ENCODE data around the gene EML1.

Gene EML1

DNA sequence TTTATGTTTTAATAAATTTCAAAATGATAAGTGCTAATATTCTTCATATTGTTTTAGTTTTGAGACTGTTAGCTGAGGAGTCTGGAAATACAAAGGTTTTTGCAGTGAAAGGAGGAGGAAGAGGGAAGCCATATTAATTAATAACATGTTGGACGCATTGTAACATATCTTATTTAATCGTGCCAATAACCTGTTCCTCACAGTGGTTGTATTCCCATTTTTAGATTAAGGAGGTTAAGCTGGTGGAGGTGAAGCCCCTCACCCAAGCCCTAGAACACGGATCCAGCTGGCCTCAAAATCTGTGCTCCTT, 92.4 kb downstream of the EML1 start:
- no peak overlapping the region for H3K4me3 ChIP-seq (ENCODE audit: low read depth, low read length)
- no peak for DNase-seq (ENCODE audit: low read depth)
- TF ChIP-seq, protein P1, sequence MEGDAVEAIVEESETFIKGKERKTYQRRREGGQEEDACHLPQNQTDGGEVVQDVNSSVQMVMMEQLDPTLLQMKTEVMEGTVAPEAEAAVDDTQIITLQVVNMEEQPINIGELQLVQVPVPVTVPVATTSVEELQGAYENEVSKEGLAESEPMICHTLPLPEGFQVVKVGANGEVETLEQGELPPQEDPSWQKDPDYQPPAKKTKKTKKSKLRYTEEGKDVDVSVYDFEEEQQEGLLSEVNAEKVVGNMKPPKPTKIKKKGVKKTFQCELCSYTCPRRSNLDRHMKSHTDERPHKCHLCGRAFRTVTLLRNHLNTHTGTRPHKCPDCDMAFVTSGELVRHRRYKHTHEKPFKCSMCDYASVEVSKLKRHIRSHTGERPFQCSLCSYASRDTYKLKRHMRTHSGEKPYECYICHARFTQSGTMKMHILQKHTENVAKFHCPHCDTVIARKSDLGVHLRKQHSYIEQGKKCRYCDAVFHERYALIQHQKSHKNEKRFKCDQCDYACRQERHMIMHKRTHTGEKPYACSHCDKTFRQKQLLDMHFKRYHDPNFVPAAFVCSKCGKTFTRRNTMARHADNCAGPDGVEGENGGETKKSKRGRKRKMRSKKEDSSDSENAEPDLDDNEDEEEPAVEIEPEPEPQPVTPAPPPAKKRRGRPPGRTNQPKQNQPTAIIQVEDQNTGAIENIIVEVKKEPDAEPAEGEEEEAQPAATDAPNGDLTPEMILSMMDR (conservative IDR thresholded peaks at IDR 0.05; ENCODE audit: low read depth, low read length), result no peak

DNA sequence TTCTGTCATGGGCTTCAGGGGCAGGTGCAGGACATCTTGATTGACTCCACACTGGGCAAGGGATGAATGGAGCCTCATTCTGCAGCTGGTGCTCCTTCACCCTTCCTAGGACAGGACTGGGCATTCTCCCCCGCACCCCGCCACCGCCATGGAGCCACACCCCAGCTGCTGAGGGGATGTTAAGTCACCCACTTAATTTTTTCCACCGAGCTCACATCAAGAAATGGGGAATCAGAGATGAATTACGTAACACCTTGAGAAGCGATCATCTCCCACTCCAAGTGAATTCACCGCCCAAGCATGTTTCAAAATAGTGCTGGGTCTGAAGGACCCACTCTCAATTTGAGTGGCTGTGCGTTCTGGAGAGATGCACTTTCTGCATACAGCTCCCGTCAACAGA, 94.2 kb downstream of the EML1 start:
- DNase-seq (ENCODE audit: low read depth), result no peak

DNA sequence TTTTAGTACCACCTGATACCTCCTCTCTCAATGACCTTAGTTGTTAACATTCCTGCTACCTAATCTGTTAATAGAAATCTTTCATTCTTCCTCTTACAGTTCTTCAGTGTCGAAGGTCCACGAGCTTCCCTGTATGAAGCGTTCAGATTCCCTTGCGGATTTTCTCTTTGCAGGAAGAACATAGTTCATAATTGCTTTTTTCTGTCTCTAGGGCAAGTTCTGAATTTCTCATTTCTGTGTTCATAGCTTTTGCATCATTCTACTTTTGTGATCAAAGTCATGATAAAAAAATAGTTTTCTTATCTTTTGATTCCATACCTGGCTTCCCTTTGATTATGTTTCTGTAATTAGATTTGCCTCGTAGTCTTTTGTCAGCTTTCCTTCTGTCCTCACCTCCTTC, 94.9 kb downstream of the EML1 start:
- no peak for DNase-seq (ENCODE audit: low read depth)
- TF ChIP-seq, protein P1 (conservative IDR thresholded peaks at IDR 0.05; ENCODE audit: low read depth, low read length), result no peak
- no peak overlapping the region for H3K4me3 ChIP-seq (ENCODE audit: low read depth, low read length)

More for the DNA sequence above, 94.2 kb downstream of the EML1 start:
- no peak overlapping the region for H3K4me3 ChIP-seq (ENCODE audit: low read depth, low read length)
- TF ChIP-seq, protein P1 (conservative IDR thresholded peaks at IDR 0.05; ENCODE audit: low read depth, low read length), result no peak

DNA sequence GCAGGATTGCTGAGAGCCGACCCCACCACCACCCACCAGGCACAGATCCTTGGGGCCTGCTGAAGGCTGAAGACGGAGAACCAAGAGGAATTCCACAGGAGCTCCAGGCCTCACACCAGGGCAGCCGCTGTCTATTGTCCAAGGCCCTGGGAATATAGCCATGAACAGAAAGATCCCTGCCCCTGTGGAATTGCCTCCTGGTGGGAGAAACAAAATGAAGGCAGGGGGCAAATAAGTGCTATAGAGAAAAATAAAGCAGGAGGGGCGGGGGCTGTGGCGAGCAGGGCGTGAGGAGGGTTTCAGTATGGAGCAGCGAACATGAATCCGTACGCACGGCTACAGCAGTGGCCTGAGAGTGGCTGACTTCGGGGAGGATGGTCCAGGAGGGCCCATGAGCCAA, 96.1 kb downstream of the EML1 start:
- DNase-seq (ENCODE audit: low read depth), result no peak
- TF ChIP-seq, protein P1 (conservative IDR thresholded peaks at IDR 0.05; ENCODE audit: low read depth, low read length), result no peak
- no peak overlapping the region for H3K4me3 ChIP-seq (ENCODE audit: low read depth, low read length)

DNA sequence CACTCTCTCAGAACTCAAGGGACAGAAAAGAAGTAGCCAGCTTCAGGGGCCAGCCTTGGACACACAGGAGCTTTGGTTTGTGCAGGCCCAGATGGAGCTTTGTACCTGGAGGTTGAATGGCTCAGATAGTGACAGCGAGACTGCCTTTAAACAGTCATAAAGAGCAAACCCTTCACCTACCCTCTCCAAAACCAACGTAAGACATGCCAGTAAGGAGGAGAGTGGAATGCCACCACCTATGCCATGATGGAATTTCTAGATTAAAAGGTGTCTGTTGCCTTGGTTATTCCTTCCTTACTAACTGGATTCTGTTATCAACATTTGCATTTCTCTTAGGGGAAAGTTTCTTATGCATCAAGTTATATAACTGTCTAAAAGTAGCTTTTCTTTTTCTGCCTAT, 98.1 kb downstream of the EML1 start:
- no peak for DNase-seq (ENCODE audit: low read depth)
- H3K4me3 ChIP-seq (ENCODE audit: low read depth, low read length), result no peak overlapping the region
- TF ChIP-seq, protein P1 (conservative IDR thresholded peaks at IDR 0.05; ENCODE audit: low read depth, low read length), result no peak

DNA sequence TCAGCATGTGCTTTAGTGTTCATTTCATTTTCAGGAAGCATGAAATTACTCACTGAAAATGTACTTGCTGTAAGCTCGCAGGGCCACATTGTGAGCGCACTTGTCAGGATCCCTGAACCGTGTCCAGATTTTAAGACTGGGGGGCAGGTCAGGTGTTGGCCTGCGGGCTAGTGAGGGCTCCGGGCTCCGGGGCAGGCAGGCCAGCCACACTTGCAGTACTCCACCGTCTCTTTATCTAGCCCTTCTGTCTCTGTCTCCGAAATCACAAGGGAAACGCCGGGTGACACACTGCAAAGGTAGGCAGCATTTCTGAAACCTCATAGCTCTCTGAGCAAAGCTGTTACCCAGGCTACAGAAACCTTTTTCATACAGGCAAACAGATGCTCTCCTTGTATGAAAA, 98.7 kb downstream of the EML1 start:
- no peak overlapping the region for H3K4me3 ChIP-seq (ENCODE audit: low read depth, low read length)
- TF ChIP-seq, protein P1 (conservative IDR thresholded peaks at IDR 0.05; ENCODE audit: low read depth, low read length), result no peak
- DNase-seq (ENCODE audit: low read depth), result no peak

DNA sequence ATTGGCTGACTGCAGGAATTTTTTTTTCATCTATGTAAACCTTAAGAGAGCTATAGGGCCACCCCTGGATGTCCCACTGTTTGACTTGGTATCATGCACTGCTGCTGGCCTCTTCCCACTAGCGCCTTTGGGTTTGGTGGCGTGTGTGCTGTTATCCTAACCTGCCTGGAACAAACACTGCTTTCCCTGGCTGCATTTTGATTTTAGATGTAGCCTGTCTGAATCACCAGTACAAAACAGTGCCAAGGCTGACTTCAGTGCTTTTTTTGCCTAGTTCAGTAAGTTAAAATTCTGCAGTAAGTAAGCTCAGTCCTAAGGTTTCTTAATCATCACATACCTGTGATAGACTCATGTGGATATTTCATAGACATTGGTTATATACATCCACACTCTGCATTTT, 99.2 kb downstream of the EML1 start:
- TF ChIP-seq, protein P1 (conservative IDR thresholded peaks at IDR 0.05; ENCODE audit: low read depth, low read length), result no peak
- DNase-seq (ENCODE audit: low read depth), result no peak

More for the DNA sequence above, 99.2 kb downstream of the EML1 start:
- no peak overlapping the region for H3K4me3 ChIP-seq (ENCODE audit: low read depth, low read length)

All from choroid plexus epithelial cell (primary cell).